ENCODE results near the gene EIF4B. TPM values are rescaled to one million over a fixed set of nuclear protein-coding genes. Genes with fewer than 3 reads are reported as not detected.

EIF4B gene
- total RNA-seq, 4 donors from 2014 or later = 400 to 648 (median 576) TPM

GRCh38 chr12:53078425-53079225 is 72.4 kb downstream of the EIF4B start:
- 24% methylated on average over 11 of the region's 25 CpGs for WGBS
- no peak for DNase-seq (ENCODE audit: extremely low spot score)
- no peak for TF ChIP-seq CTCF (IDR thresholded peaks at IDR 0.05)
- TF ChIP-seq EP300 (IDR thresholded peaks at IDR 0.05) = no peak
- Histone ChIP-seq H3K36me3 (peaks cover 20 to 37% (median 30%) of the 10 kb centered on the region in 4 donors), H3K4me1 (peaks cover 31 to 69% (median 67%) of the 10 kb centered on the region in 4 donors), H3K9me3 (no peaks in the 10 kb centered on the region), H3K27me3 (no peaks in the 10 kb centered on the region), H3K4me3 (peak overlapping the region; percentile 66 to 78 (median 72)), H3K27ac (replicated peaks in 1 of 4) (peak overlapping the region; percentile 91 to 96 (median 94))
- intact Hi-C loops (cut with DNase I) = loop anchor here (10.0 kb wide), 1 partner anchor 76 kb away; no protein-coding TSS in a partner anchor

GRCh38 chr12:53079226-53080117 is 73.2 kb downstream of the EIF4B start, which contains the start of gene SPRYD3:
TSS of gene SPRYD3 (minus strand) at chr12:53079390. CDS start at chr12:53079333, 57 bp downstream.
- intact Hi-C loops (cut with DNase I) = loop anchor here (10.0 kb wide), 1 partner anchor 75 kb away; no protein-coding TSS in a partner anchor
- Histone ChIP-seq H3K27ac (replicated peaks in 1 of 4) (peak within 1 kb of the TSS; percentile 91 to 96 (median 94)), H3K36me3 (peaks cover 20 to 35% (median 26%) of the 10 kb centered on the region in 4 donors), H3K4me1 (peaks cover 23 to 61% (median 59%) of the 10 kb centered on the region in 4 donors), H3K27me3 (no peaks in the 10 kb centered on the region), H3K9me3 (no peaks in the 10 kb centered on the region), H3K4me3 (peak within 1 kb of the TSS; percentile 66 to 78 (median 72))
- WGBS = 2% methylated on average over 34 of the region's 67 CpGs
- TF ChIP-seq POLR2A (IDR thresholded peaks at IDR 0.05; ENCODE audit: low read depth) (peak; percentile 72), EP300 (IDR thresholded peaks at IDR 0.05) (no peak), POLR2AphosphoS5 (IDR thresholded peaks at IDR 0.05) (peak; percentile 86 to 97), CTCF (IDR thresholded peaks at IDR 0.05) (no peak)
- peak; percentile 100 for DNase-seq (ENCODE audit: extremely low spot score)

- TF ChIP-seq POLR2A (IDR thresholded peaks at IDR 0.05; ENCODE audit: low read depth) = no peak
- TF ChIP-seq CTCF (IDR thresholded peaks at IDR 0.05) = no peak
- no peak for TF ChIP-seq POLR2AphosphoS5 (IDR thresholded peaks at IDR 0.05)
- TF ChIP-seq EP300 (IDR thresholded peaks at IDR 0.05) = no peak
- Histone ChIP-seq H3K27me3 (no peaks in the 10 kb centered on the region), H3K9me3 (no peaks in the 10 kb centered on the region), H3K4me3 (no peak overlapping the region), H3K27ac (replicated peaks in 1 of 4) (no peak overlapping the region), H3K36me3 (peaks cover 0 to 3% (median 0%) of the 10 kb centered on the region in 4 donors), H3K4me1 (peaks cover 16 to 28% (median 26%) of the 10 kb centered on the region in 4 donors)
- DNase-seq (ENCODE audit: extremely low spot score) = no peak
- 76% methylated on average over 2 of the region's 2 CpGs for WGBS
- intact Hi-C loops (cut with DNase I) = no loop called here
Measured at GRCh38 chr12:53082637-53083175, 76.5 kb downstream of the EIF4B start.

GRCh38 chr12:53086361-53086760 is 80.1 kb downstream of the EIF4B start:
- no peaks in the 10 kb centered on the region for H3K36me3 ChIP-seq
- no peaks in the 10 kb centered on the region for H3K9me3 ChIP-seq
- no peaks in the 10 kb centered on the region for H3K4me1 ChIP-seq
- no peak overlapping the region for H3K4me3 ChIP-seq
- H3K27me3 ChIP-seq = no peaks in the 10 kb centered on the region
- TF ChIP-seq CTCF (IDR thresholded peaks at IDR 0.05) (no peak), POLR2A (IDR thresholded peaks at IDR 0.05; ENCODE audit: low read depth) (no peak), EP300 (IDR thresholded peaks at IDR 0.05) (no peak), POLR2AphosphoS5 (IDR thresholded peaks at IDR 0.05) (no peak)
- no peak for DNase-seq (ENCODE audit: extremely low spot score)
- no peak overlapping the region for H3K27ac ChIP-seq (replicated peaks in 1 of 4)
- 81% methylated on average over 3 of the region's 3 CpGs for WGBS
- intact Hi-C loops (cut with DNase I) = no loop called here

All from esophagus muscularis mucosa (tissue), 4 donors.